ENCODE measurements around the gene GTF3C2.

- TF ChIP-seq CTCF (IDR thresholded peaks at IDR 0.05): no peak
- TF ChIP-seq POLR2A (IDR thresholded peaks at IDR 0.05): no peak
Observed at GRCh38 chr2:27290549-27290948, 66.0 kb downstream of the GTF3C2 start.

All from adrenal gland (tissue), 5 donors.